Adrenal gland (tissue), 19 donors: Measurements from ENCODE around the gene RNFT2. TPM values are rescaled to one million over a fixed set of nuclear protein-coding genes. Genes with fewer than 3 reads are reported as not detected.

ENCODE experiments used
- DNase-seq, 7 donors: peaks; one replicate each; pipeline ENCODE4 v3.0.0-alpha.2; 2019 to 2020
- H3K27ac ChIP-seq, 5 donors: fragments of 200-600 bp; sonication (generic) in 4 of 5; 1 replicate in 3 of 5; 2 replicates in 2 of 5; pipeline versions ENCODE4 v1.5.1 to v1.8.0; 2016 to 2020; ENCODE audit warnings: mild to moderate bottlenecking in 1 of 5
- H3K27me3 ChIP-seq: fragments of 200-600 bp; 2 replicates; pipeline ENCODE4 v1.8.0; 2021
- H3K36me3 ChIP-seq, 2 donors: fragments of 200-600 bp; replicated peaks in 1 of 2; 1 replicate in 1 of 2; 2 replicates in 1 of 2; pipeline versions ENCODE4 v1.5.1 to v1.8.0; 2018 to 2022
- H3K4me1 ChIP-seq, 2 donors: fragments of 200-600 bp; replicated peaks in 1 of 2; 1 replicate in 1 of 2; 2 replicates in 1 of 2; pipeline versions ENCODE4 v1.5.1 to v1.8.0; 2018 to 2021
- H3K4me3 ChIP-seq, 4 donors: fragments of 200-600 bp; sonication (generic) in 3 of 4; one replicate each; pipeline ENCODE4 v1.5.1; 2016 to 2018
- H3K9me3 ChIP-seq, 3 donors: fragments of 200-600 bp; sonication (generic) in 1 of 3; replicated peaks in 1 of 3; 1 replicate in 2 of 3; 2 replicates in 1 of 3; pipeline versions ENCODE4 v1.5.1 to v1.8.0; 2016 to 2021
- CTCF ChIP-seq, 6 experiments: fragments of 450-650 bp in 4 of 6; fragments of 200-600 bp in 2 of 6; sonication (generic) in 1 of 6; IDR thresholded peaks; 1 replicate in 5 of 6; 2 replicates in 1 of 6; pipeline versions ENCODE4 v1.5.1 to v1.8.0; 2016 to 2021; ENCODE audit warnings: antibody characterized with exemption in 6 of 6, mild to moderate bottlenecking in 2 of 6, moderate library complexity in 1 of 6
- POLR2A ChIP-seq, 2 donors: fragments of 450-650 bp; IDR thresholded peaks; one replicate each; pipeline ENCODE4 v1.6.1; 2017; ENCODE audit warnings: antibody characterized with exemption in 2 of 2, mild to moderate bottlenecking in 2 of 2, moderate library complexity in 1 of 2
- WGBS, 4 donors: extraction: QIAGEN DNeasy Blood & Tissue Kit in 2 of 4; methylation state at CpG; one replicate each; pipeline versions ENCODE4 v1.1.5 to v1.1.7; 2013 to 2017; 5-methylcytosine and 5-hydroxymethylcytosine counted together
- intact Hi-C, 2 donors: fragments of 100-400 bp; cut with DNase I; formaldehyde crosslinking; loops; one replicate each; pipeline versions ENCODE4 v1.14.1 to v1.15.0; 2022 to 2023
- long read RNA-seq, 10 donors: library from polyadenylated mRNA in 3 of 10; unstranded in 2 of 10; stranded (forward) in 1 of 10; transcript quantifications; one replicate each; pipeline ENCODE4 v2.0.0 and lab custom pipeline, GENCODE V29; 2021 to 2026
- polyA plus RNA-seq, 3 donors: library from polyadenylated mRNA; stranded (reverse); fragments of 200-250 nt in 2 of 3; fragments of 350-450 nt in 1 of 3; fragmentation: Illumina TruSeq in 1 of 3; extraction: RNeasy Lipid Tissue Mini Kit (QIAGEN cat#74804) in 1 of 3; gene quantifications; one replicate each; pipeline ENCODE4 v1.2.3, GENCODE V29; 2013 to 2014
- total RNA-seq, 9 donors: library from RNA; depleted of rRNA in 4 of 9; stranded (reverse); fragments of >200 nt in 4 of 9; fragments of 120-200 nt in 1 of 9; fragmentation: NEBNext Ultra II Directional in 1 of 9; extraction: Animal tissue kit (Norgen Biotek cat#: 25700) in 1 of 9; gene quantifications; one replicate each; pipeline versions ENCODE4 v1.1.0 to v1.2.4, GENCODE V29; 2013 to 2023
- donor health status: healthy with polysubstance abuse.
- donor health status: Bipolar disorder and iron deficiency.
- donor health status: DM: yes; HTN: yes; CAD: no.
- donor health status: DM: no; HTN: no; CAD: no.
- donor health status: DM: no; HTN: no; CAD: no.
- donor health status: DM: yes; HTN: yes; CAD: no.

Gene RNFT2
- 1 to 10 TPM; 2.8 to 9.7 (median 5.6) TPM for total RNA-seq
- polyA plus RNA-seq: 10 to 100 TPM in 1 of 3 donors, 1 to 10 TPM in 2; 2.8 to 11.4 (median 8.9) TPM
- long read RNA-seq, donor 1: 0 reads
- long read RNA-seq, donor 2: 0 reads
- long read RNA-seq, donor 3: 0 reads
- long read RNA-seq, donor 4: 0 reads
- long read RNA-seq, donor 5, partial matches to known transcripts: 0 of 4 reads
- long read RNA-seq, donor 5, other reads (novel, unspliced or antisense): 4 of 4 reads
- long read RNA-seq, donor 6, partial matches to known transcripts: 0 of 1 reads
- long read RNA-seq, donor 6, other reads (novel, unspliced or antisense): 1 of 1 reads
- long read RNA-seq, donor 7: 0 reads
- long read RNA-seq, donor 8: 0 reads
- long read RNA-seq, donor 9: 0 reads
- long read RNA-seq, donor 10: 0 reads

GRCh38 chr12:116737774-116738657, at the start of gene RNFT2, which contains the start of gene SPRING1:
Gene RNFT2 (plus strand): TSS chr12:116738315. CDS start chr12:116740498, 2,183 bp downstream.
Gene SPRING1 (minus strand): TSS chr12:116738069. CDS start chr12:116737900, 169 bp downstream.
- intact Hi-C loops: no loop called here
- DNase-seq: peak; percentile 99 to 100 (median 99)
- WGBS, 4 donors: 0 to 1% (median 1%) methylated on average over 29 to 80 of the region's 80 CpGs
- TF ChIP-seq CTCF (IDR thresholded peaks at IDR 0.05): peak in 2 of 6 experiments; percentile 15 to 29
- peak; percentile 87 to 94 for TF ChIP-seq POLR2A (IDR thresholded peaks at IDR 0.05)
- Histone ChIP-seq H3K4me3 (peak within 1 kb of the TSS; percentile 39 to 98 (median 75)), H3K27ac (peak within 1 kb of the TSS in 3 of 5 donors; percentile 51 to 92 (median 57)), H3K9me3 (no peaks in the 10 kb centered on the region), H3K27me3 (no peaks in the 10 kb centered on the region), H3K4me1 (peaks cover 0 to 19% of the 10 kb centered on the region in 2 donors), H3K36me3 (peaks cover 0 to 12% of the 10 kb centered on the region in 2 donors)

GRCh38 chr12:116689521-116689920, 48.6 kb upstream of the RNFT2 start:
- no peak overlapping the region for H3K27ac ChIP-seq
- 52 to 67% (median 63%) methylated on average over 5 of the region's 5 CpGs for WGBS, 4 donors
- no peaks in the 10 kb centered on the region for H3K9me3 ChIP-seq
- DNase-seq: no peak
- H3K4me1 ChIP-seq: no peaks in the 10 kb centered on the region
- TF ChIP-seq CTCF (IDR thresholded peaks at IDR 0.05): no peak
- TF ChIP-seq POLR2A (IDR thresholded peaks at IDR 0.05): no peak
- no peaks in the 10 kb centered on the region for H3K36me3 ChIP-seq
- intact Hi-C loops: no loop called here
- H3K27me3 ChIP-seq: peaks cover 17% of the 10 kb centered on the region
- no peak overlapping the region for H3K4me3 ChIP-seq

GRCh38 chr12:116689979-116690744, 48.0 kb upstream of the RNFT2 start:
- DNase-seq: peak in 1 of 7 donors; percentile 10
- no peaks in the 10 kb centered on the region for H3K9me3 ChIP-seq
- peaks cover 17% of the 10 kb centered on the region for H3K27me3 ChIP-seq
- no peaks in the 10 kb centered on the region for H3K4me1 ChIP-seq
- intact Hi-C loops: no loop called here
- no peak overlapping the region for H3K27ac ChIP-seq
- 71 to 83% (median 76%) methylated on average over 8 of the region's 8 CpGs for WGBS, 4 donors
- no peaks in the 10 kb centered on the region for H3K36me3 ChIP-seq
- no peak overlapping the region for H3K4me3 ChIP-seq
- TF ChIP-seq POLR2A (IDR thresholded peaks at IDR 0.05) (no peak), CTCF (IDR thresholded peaks at IDR 0.05) (no peak)
